Measurements from ENCODE around the gene GLT6D1. TPM values are rescaled to one million over a fixed set of nuclear protein-coding genes. Genes with fewer than 3 reads are reported as not detected.

Gene GLT6D1
- polyA plus RNA-seq, 1 donor, result not detected

GRCh38 chr9:135582966-135583687 is 56.2 kb downstream of the GLT6D1 start:
- Histone ChIP-seq H3K27ac (ENCODE audit: low read length) (no peak overlapping the region), H3K4me1 (ENCODE audit: control insufficient read depth, insufficient read depth, low read length) (no peaks in the 10 kb centered on the region), H3K9me3 (ENCODE audit: control insufficient read depth, low read depth, low read length) (no peaks in the 10 kb centered on the region), H3K36me3 (ENCODE audit: control insufficient read depth, insufficient read depth, low read length) (no peaks in the 10 kb centered on the region), H3K27me3 (ENCODE audit: control insufficient read depth, insufficient read depth, low read length) (no peaks in the 10 kb centered on the region), H3K4me3 (ENCODE audit: low read length) (no peak overlapping the region)
- no CpG with 5 or more reads among the region's 19 CpGs for WGBS (ENCODE audit: insufficient coverage, low lambda C conversion rate)
- no peak for DNase-seq

- Histone ChIP-seq H3K4me3 (ENCODE audit: low read length) (no peak overlapping the region), H3K4me1 (ENCODE audit: control insufficient read depth, insufficient read depth, low read length) (no peaks in the 10 kb centered on the region), H3K27me3 (ENCODE audit: control insufficient read depth, insufficient read depth, low read length) (no peaks in the 10 kb centered on the region), H3K27ac (ENCODE audit: low read length) (no peak overlapping the region), H3K36me3 (ENCODE audit: control insufficient read depth, insufficient read depth, low read length) (no peaks in the 10 kb centered on the region), H3K9me3 (ENCODE audit: control insufficient read depth, low read depth, low read length) (no peaks in the 10 kb centered on the region)
- no CpG with 5 or more reads among the region's 14 CpGs for WGBS (ENCODE audit: insufficient coverage, low lambda C conversion rate)
- DNase-seq, result no peak
Observed at GRCh38 chr9:135582541-135582940, 56.8 kb downstream of the GLT6D1 start.

GRCh38 chr9:135581636-135582426 is 57.5 kb downstream of the GLT6D1 start:
- no peak for DNase-seq
- WGBS (ENCODE audit: insufficient coverage, low lambda C conversion rate), result 100% methylated on average over 2 of the region's 18 CpGs
- no peaks in the 10 kb centered on the region for H3K4me1 ChIP-seq (ENCODE audit: control insufficient read depth, insufficient read depth, low read length)
- H3K27ac ChIP-seq (ENCODE audit: low read length), result no peak overlapping the region
- no peaks in the 10 kb centered on the region for H3K36me3 ChIP-seq (ENCODE audit: control insufficient read depth, insufficient read depth, low read length)
- H3K9me3 ChIP-seq (ENCODE audit: control insufficient read depth, low read depth, low read length), result no peaks in the 10 kb centered on the region
- no peak overlapping the region for H3K4me3 ChIP-seq (ENCODE audit: low read length)
- no peaks in the 10 kb centered on the region for H3K27me3 ChIP-seq (ENCODE audit: control insufficient read depth, insufficient read depth, low read length)

GRCh38 chr9:135580664-135581380 is 58.5 kb downstream of the GLT6D1 start:
- DNase-seq, result no peak
- Histone ChIP-seq H3K4me3 (ENCODE audit: low read length) (no peak overlapping the region), H3K27ac (ENCODE audit: low read length) (no peak overlapping the region), H3K9me3 (ENCODE audit: control insufficient read depth, low read depth, low read length) (no peaks in the 10 kb centered on the region), H3K27me3 (ENCODE audit: control insufficient read depth, insufficient read depth, low read length) (no peaks in the 10 kb centered on the region), H3K4me1 (ENCODE audit: control insufficient read depth, insufficient read depth, low read length) (no peaks in the 10 kb centered on the region), H3K36me3 (ENCODE audit: control insufficient read depth, insufficient read depth, low read length) (no peaks in the 10 kb centered on the region)
- no CpG with 5 or more reads among the region's 11 CpGs for WGBS (ENCODE audit: insufficient coverage, low lambda C conversion rate)

GRCh38 chr9:135579889-135580660 is 59.3 kb downstream of the GLT6D1 start:
- H3K4me1 ChIP-seq (ENCODE audit: control insufficient read depth, insufficient read depth, low read length), result no peaks in the 10 kb centered on the region
- no peaks in the 10 kb centered on the region for H3K36me3 ChIP-seq (ENCODE audit: control insufficient read depth, insufficient read depth, low read length)
- no peak overlapping the region for H3K27ac ChIP-seq (ENCODE audit: low read length)
- no CpG with 5 or more reads among the region's 10 CpGs for WGBS (ENCODE audit: insufficient coverage, low lambda C conversion rate)
- no peaks in the 10 kb centered on the region for H3K27me3 ChIP-seq (ENCODE audit: control insufficient read depth, insufficient read depth, low read length)
- H3K4me3 ChIP-seq (ENCODE audit: low read length), result no peak overlapping the region
- no peaks in the 10 kb centered on the region for H3K9me3 ChIP-seq (ENCODE audit: control insufficient read depth, low read depth, low read length)
- DNase-seq, result no peak

- Histone ChIP-seq H3K9me3 (ENCODE audit: control insufficient read depth, low read depth, low read length) (no peaks in the 10 kb centered on the region), H3K4me1 (ENCODE audit: control insufficient read depth, insufficient read depth, low read length) (no peaks in the 10 kb centered on the region), H3K27me3 (ENCODE audit: control insufficient read depth, insufficient read depth, low read length) (no peaks in the 10 kb centered on the region), H3K36me3 (ENCODE audit: control insufficient read depth, insufficient read depth, low read length) (no peaks in the 10 kb centered on the region), H3K27ac (ENCODE audit: low read length) (no peak overlapping the region), H3K4me3 (ENCODE audit: low read length) (no peak overlapping the region)
- WGBS (ENCODE audit: insufficient coverage, low lambda C conversion rate), result 50% methylated on average over 2 of the region's 2 CpGs
- no peak for DNase-seq
Observed at GRCh38 chr9:135579356-135579755, 60.0 kb downstream of the GLT6D1 start.

- no peaks in the 10 kb centered on the region for H3K27me3 ChIP-seq (ENCODE audit: control insufficient read depth, insufficient read depth, low read length)
- H3K4me1 ChIP-seq (ENCODE audit: control insufficient read depth, insufficient read depth, low read length), result no peaks in the 10 kb centered on the region
- no CpG with 5 or more reads among the region's 10 CpGs for WGBS (ENCODE audit: insufficient coverage, low lambda C conversion rate)
- no peak overlapping the region for H3K27ac ChIP-seq (ENCODE audit: low read length)
- no peaks in the 10 kb centered on the region for H3K36me3 ChIP-seq (ENCODE audit: control insufficient read depth, insufficient read depth, low read length)
- no peak overlapping the region for H3K4me3 ChIP-seq (ENCODE audit: low read length)
- no peak for DNase-seq
- H3K9me3 ChIP-seq (ENCODE audit: control insufficient read depth, low read depth, low read length), result no peaks in the 10 kb centered on the region
Observed at GRCh38 chr9:135577256-135577655, 62.1 kb downstream of the GLT6D1 start.

- no CpG with 5 or more reads among the region's 22 CpGs for WGBS (ENCODE audit: insufficient coverage, low lambda C conversion rate)
- DNase-seq, result no peak
Observed at GRCh38 chr9:135575995-135576631, 63.2 kb downstream of the GLT6D1 start.

GRCh38 chr9:135574943-135575342 is 64.4 kb downstream of the GLT6D1 start:
- DNase-seq, result no peak
- no CpG with 5 or more reads among the region's 15 CpGs for WGBS (ENCODE audit: insufficient coverage, low lambda C conversion rate)

More at GRCh38 chr9:135575995-135576631, 63.2 kb downstream of the GLT6D1 start:
- Histone ChIP-seq H3K27me3 (ENCODE audit: control insufficient read depth, insufficient read depth, low read length) (no peaks in the 10 kb centered on the region), H3K4me1 (ENCODE audit: control insufficient read depth, insufficient read depth, low read length) (no peaks in the 10 kb centered on the region), H3K36me3 (ENCODE audit: control insufficient read depth, insufficient read depth, low read length) (no peaks in the 10 kb centered on the region), H3K4me3 (ENCODE audit: low read length) (no peak overlapping the region), H3K9me3 (ENCODE audit: control insufficient read depth, low read depth, low read length) (no peaks in the 10 kb centered on the region), H3K27ac (ENCODE audit: low read length) (no peak overlapping the region)

More at GRCh38 chr9:135574943-135575342, 64.4 kb downstream of the GLT6D1 start:
- H3K4me3 ChIP-seq (ENCODE audit: low read length), result no peak overlapping the region
- H3K4me1 ChIP-seq (ENCODE audit: control insufficient read depth, insufficient read depth, low read length), result no peaks in the 10 kb centered on the region
- no peaks in the 10 kb centered on the region for H3K36me3 ChIP-seq (ENCODE audit: control insufficient read depth, insufficient read depth, low read length)
- H3K27ac ChIP-seq (ENCODE audit: low read length), result no peak overlapping the region
- no peaks in the 10 kb centered on the region for H3K27me3 ChIP-seq (ENCODE audit: control insufficient read depth, insufficient read depth, low read length)
- no peaks in the 10 kb centered on the region for H3K9me3 ChIP-seq (ENCODE audit: control insufficient read depth, low read depth, low read length)
